Measurements from ENCODE around the gene EPS8L1. TPM values are rescaled to one million over a fixed set of nuclear protein-coding genes. Genes with fewer than 3 reads are reported as not detected.

Gene EPS8L1
- total RNA-seq, 1 donor from 2014 or later = 375 TPM

DNA sequence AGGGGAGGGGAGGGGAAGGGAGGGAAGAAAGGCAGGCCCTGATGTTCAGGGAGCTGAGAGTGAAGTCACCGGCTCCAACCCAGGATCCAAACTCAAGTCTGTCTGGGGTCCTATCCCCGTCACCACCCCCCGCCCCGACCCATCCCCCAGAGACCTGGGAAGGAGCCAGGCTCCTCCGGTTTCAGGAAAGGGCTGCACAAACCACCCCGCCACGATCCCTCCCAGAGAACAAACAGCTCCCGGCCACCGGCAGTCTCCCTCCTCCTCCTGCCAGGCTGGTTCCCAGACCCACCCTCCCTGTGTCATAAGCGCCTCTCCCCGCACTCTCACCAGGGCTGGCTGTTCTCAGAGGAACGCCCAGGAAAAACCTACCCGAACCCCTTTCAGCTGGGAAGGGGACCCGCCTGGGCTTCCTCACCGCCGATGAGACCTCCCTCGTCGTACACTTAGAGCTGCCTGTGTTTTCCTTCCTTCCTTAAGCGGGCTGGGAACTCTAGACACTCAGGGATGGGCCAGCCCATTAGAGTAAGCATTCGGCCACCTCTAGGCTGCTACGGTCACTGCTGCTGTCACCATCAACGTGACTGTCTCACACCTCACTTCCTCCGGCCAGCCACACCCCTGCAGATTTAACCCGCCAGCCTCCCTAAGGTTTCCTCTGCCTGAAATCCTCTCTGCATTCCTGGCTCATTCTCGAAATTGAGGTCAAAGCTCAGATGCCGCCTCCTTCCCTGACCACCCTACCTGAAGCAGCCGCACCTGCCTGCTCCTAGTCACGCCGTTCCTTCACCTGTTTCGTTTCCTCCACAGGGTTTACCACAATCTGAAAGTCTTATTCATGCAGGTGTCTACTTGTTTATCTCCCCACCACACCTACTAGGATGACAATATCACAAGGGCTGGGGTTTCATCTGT is 6.5 kb upstream of the EPS8L1 start:
- no peak for DNase-seq (ENCODE audit: low spot score in 2 of 2, unreplicated experiment in 2 of 2)
- H3K4me1 Mint-ChIP-seq = peaks cover 40% of the 10 kb centered on the region
- H3K9me3 Mint-ChIP-seq = peaks cover 3% of the 10 kb centered on the region
- H3K4me3 Mint-ChIP-seq = peak overlapping the region; percentile 46
- H3K27me3 Mint-ChIP-seq (ENCODE audit: low read depth) = peaks cover 61% of the 10 kb centered on the region
- peaks cover 2% of the 10 kb centered on the region for H3K36me3 Mint-ChIP-seq
- H3K27ac Mint-ChIP-seq = peak overlapping the region; percentile 72
- TF ChIP-seq, protein P1, sequence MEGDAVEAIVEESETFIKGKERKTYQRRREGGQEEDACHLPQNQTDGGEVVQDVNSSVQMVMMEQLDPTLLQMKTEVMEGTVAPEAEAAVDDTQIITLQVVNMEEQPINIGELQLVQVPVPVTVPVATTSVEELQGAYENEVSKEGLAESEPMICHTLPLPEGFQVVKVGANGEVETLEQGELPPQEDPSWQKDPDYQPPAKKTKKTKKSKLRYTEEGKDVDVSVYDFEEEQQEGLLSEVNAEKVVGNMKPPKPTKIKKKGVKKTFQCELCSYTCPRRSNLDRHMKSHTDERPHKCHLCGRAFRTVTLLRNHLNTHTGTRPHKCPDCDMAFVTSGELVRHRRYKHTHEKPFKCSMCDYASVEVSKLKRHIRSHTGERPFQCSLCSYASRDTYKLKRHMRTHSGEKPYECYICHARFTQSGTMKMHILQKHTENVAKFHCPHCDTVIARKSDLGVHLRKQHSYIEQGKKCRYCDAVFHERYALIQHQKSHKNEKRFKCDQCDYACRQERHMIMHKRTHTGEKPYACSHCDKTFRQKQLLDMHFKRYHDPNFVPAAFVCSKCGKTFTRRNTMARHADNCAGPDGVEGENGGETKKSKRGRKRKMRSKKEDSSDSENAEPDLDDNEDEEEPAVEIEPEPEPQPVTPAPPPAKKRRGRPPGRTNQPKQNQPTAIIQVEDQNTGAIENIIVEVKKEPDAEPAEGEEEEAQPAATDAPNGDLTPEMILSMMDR (IDR thresholded peaks at IDR 0.05; ENCODE audit: unreplicated experiment) = no peak

DNA sequence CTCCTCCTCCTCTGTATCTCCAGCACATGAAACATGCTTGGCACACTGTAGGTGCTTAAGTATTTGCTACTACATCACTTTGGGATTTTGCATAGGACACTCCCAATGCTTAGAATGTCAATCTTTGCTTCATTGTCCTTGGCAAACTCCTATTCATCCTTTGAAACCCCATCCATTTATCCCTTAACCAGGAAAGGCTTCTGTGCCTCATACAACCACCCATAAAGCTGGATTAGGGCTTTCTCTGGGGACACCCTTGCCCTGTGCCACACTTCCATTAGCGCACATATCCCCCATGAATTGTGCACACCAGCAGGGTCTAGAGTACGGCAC is 5.8 kb upstream of the EPS8L1 start:
- peak overlapping the region; percentile 46 for H3K4me3 Mint-ChIP-seq
- peak overlapping the region; percentile 72 for H3K27ac Mint-ChIP-seq
- peaks cover 3% of the 10 kb centered on the region for H3K9me3 Mint-ChIP-seq
- DNase-seq (ENCODE audit: low spot score in 2 of 2, unreplicated experiment in 2 of 2) = no peak
- H3K27me3 Mint-ChIP-seq (ENCODE audit: low read depth) = peaks cover 59% of the 10 kb centered on the region
- H3K4me1 Mint-ChIP-seq = peaks cover 41% of the 10 kb centered on the region
- H3K36me3 Mint-ChIP-seq = peaks cover 2% of the 10 kb centered on the region
- TF ChIP-seq, protein P1 (IDR thresholded peaks at IDR 0.05; ENCODE audit: unreplicated experiment) = no peak

DNA sequence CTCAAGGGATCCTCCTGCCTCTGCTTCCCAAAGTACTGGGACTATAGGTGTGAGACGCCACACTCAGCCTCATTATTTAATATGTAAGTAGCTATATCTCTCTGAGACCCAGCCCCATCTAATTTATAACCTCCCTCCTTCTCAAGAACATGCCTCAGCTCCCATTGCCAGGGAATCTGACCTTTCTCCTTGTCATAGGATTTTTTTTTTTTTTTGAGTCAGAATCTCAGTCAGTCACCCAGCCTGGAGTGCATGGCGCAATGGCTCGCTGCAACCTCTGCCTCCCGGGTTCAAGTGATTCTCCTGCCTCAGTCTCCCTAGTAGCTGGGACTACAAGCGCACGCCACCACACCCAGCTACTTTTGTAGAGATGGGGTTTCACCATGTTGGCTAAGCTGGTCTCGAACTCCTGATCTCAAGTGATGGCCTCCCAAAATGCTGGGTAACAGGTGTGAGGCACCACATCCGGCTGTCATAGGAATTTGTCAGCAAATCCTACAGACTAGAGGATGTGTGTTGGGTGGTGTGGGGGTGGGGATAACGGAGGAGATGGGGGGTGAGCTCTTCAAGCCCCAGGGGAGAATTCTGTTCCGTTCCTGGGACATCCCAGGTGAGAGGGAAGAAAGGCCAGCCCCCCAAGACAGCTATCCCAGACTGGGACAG is 5.1 kb upstream of the EPS8L1 start:
- Mint-ChIP-seq H3K27me3 (ENCODE audit: low read depth) (peaks cover 64% of the 10 kb centered on the region), H3K36me3 (peaks cover 2% of the 10 kb centered on the region)
- TF ChIP-seq, protein P1 (IDR thresholded peaks at IDR 0.05; ENCODE audit: unreplicated experiment) = no peak

DNA sequence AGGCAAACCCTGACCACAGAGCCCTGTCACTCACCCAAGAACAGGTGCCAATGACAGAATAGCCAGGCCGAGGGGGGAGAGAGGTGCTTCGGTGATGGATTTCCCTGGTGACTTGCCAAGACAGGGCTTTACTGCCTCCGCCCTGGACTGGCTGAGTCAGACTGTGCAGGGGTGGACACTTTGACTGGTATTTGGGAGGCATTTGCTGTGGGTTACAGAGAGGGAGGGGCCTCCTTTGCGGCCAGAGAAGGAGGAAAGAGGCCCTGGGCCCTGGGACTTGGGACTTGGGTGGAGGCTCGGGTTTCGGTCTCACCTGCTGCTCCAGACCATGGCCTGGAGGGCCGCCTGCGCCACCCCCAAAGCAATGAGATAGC is 4.6 kb upstream of the EPS8L1 start:
- TF ChIP-seq, protein P1 (IDR thresholded peaks at IDR 0.05; ENCODE audit: unreplicated experiment) = no peak
- Mint-ChIP-seq H3K36me3 (peaks cover 2% of the 10 kb centered on the region), H3K4me1 (peaks cover 51% of the 10 kb centered on the region), H3K9me3 (peaks cover 3% of the 10 kb centered on the region), H3K4me3 (no peak overlapping the region), H3K27ac (peak overlapping the region; percentile 73), H3K27me3 (ENCODE audit: low read depth) (peaks cover 62% of the 10 kb centered on the region)
- no peak for DNase-seq (ENCODE audit: low spot score in 2 of 2, unreplicated experiment in 2 of 2)

More for the DNA sequence above, 5.1 kb upstream of the EPS8L1 start:
- no peak for DNase-seq (ENCODE audit: low spot score in 2 of 2, unreplicated experiment in 2 of 2)
- Mint-ChIP-seq H3K4me3 (no peak overlapping the region), H3K27ac (peak overlapping the region; percentile 73), H3K4me1 (peaks cover 48% of the 10 kb centered on the region), H3K9me3 (peaks cover 3% of the 10 kb centered on the region)

DNA sequence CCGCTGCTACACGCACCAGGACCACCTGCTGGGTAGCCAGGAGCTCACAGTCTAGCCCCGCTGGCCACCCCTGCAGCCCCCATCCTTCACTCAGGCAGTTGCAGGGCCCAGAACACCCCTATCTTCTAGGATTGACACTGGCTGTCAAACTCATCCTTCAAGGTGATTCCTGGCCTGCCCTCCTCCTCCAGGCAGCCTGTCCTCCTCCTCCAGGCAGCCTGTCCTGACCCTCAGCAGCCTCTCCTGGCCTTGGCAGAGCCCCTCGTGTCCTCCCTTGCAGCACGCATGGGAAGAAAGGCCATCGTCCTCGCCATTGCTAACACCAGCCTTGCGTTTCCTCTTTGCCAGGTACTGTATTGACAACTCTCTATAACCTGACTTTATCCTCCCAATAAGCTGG is 3.8 kb upstream of the EPS8L1 start:
- H3K27ac Mint-ChIP-seq = peak overlapping the region; percentile 8
- H3K27me3 Mint-ChIP-seq (ENCODE audit: low read depth) = peaks cover 57% of the 10 kb centered on the region

More for the DNA sequence above, 3.8 kb upstream of the EPS8L1 start:
- Mint-ChIP-seq H3K4me3 (no peak overlapping the region), H3K9me3 (peaks cover 3% of the 10 kb centered on the region), H3K4me1 (peaks cover 55% of the 10 kb centered on the region), H3K36me3 (peaks cover 4% of the 10 kb centered on the region)
- TF ChIP-seq, protein P1 (IDR thresholded peaks at IDR 0.05; ENCODE audit: unreplicated experiment) = no peak
- no peak for DNase-seq (ENCODE audit: low spot score in 2 of 2, unreplicated experiment in 2 of 2)
